GM06990 (cell line): Measurements from ENCODE around the gene MFRP.

Experiments
- DNase-seq: peaks from one replicate; pipeline ENCODE4 v3.0.0-alpha.2; 2011; ENCODE audit not compliant: insufficient read length; ENCODE audit errors: extremely low read depth
- H3K27me3 ChIP-seq: replicated peaks from 2 replicates; pipeline ENCODE4 v1.6.0; 2011; ENCODE audit warnings: low read length; ENCODE audit not compliant: control insufficient read depth, insufficient read depth
- H3K36me3 ChIP-seq: 2 replicates; pipeline ENCODE4 v1.5.1; 2011; ENCODE audit warnings: low read length; ENCODE audit not compliant: control insufficient read depth, insufficient read depth
- H3K4me3 ChIP-seq: replicated peaks from 2 replicates; pipeline ENCODE4 v1.5.1; 2011; ENCODE audit warnings: low read depth, mild to moderate bottlenecking, control low read depth, low read length
- CTCF ChIP-seq: IDR thresholded peaks from 2 replicates; pipeline ENCODE4 v1.5.1; 2011; ENCODE audit warnings: low read length, control low read depth, mild to moderate bottlenecking, inconsistent platforms; ENCODE audit not compliant: insufficient read depth, poor library complexity, severe bottlenecking

Gene MFRP

GRCh38 chr11:119377961-119378667 is 31.6 kb upstream of the MFRP start:
- DNase-seq: no peak
- Histone ChIP-seq H3K36me3 (no peaks in the 10 kb centered on the region), H3K27me3 (no peaks in the 10 kb centered on the region; the same call in none of the 2 replicates), H3K4me3 (no peak overlapping the region)
- no peak for TF ChIP-seq CTCF

GRCh38 chr11:119377112-119377901 is 30.8 kb upstream of the MFRP start:
- no peaks in the 10 kb centered on the region; the same call in none of the 2 replicates for H3K27me3 ChIP-seq
- no peak for DNase-seq

GRCh38 chr11:119376197-119376847 is 29.8 kb upstream of the MFRP start:
- no peak for DNase-seq
- Histone ChIP-seq H3K36me3 (no peaks in the 10 kb centered on the region), H3K27me3 (no peaks in the 10 kb centered on the region; the same call in none of the 2 replicates), H3K4me3 (no peak overlapping the region)
- TF ChIP-seq CTCF: no peak

More at GRCh38 chr11:119377112-119377901, 30.8 kb upstream of the MFRP start:
- no peak for TF ChIP-seq CTCF
- H3K36me3 ChIP-seq: no peaks in the 10 kb centered on the region
- H3K4me3 ChIP-seq: no peak overlapping the region

GRCh38 chr11:119375337-119376196 is 29.1 kb upstream of the MFRP start:
- Histone ChIP-seq H3K4me3 (no peak overlapping the region), H3K36me3 (no peaks in the 10 kb centered on the region), H3K27me3 (no peaks in the 10 kb centered on the region; the same call in 1 of the 2 replicates)
- TF ChIP-seq CTCF: no peak
- no peak for DNase-seq

GRCh38 chr11:119374632-119375336 is 28.3 kb upstream of the MFRP start:
- no peaks in the 10 kb centered on the region for H3K27me3 ChIP-seq
- no peak for TF ChIP-seq CTCF
- DNase-seq: no peak
- H3K36me3 ChIP-seq: no peaks in the 10 kb centered on the region
- H3K4me3 ChIP-seq: no peak overlapping the region
